GM04503 (cell line): Measurements from ENCODE around the gene ARHGEF4.

ENCODE experiments used
- DNase-seq: peaks from one replicate; pipeline ENCODE4 v3.0.0-alpha.2; 2012; ENCODE audit warnings: low read depth

The ARHGEF4 gene

GRCh38 chr2:131085646-131086045 is 248.9 kb downstream of the ARHGEF4 start:
- DNase-seq = no peak

- no peak for DNase-seq
Measured at GRCh38 chr2:131092458-131093005, 255.8 kb downstream of the ARHGEF4 start.

GRCh38 chr2:131093006-131093695 is 256.4 kb downstream of the ARHGEF4 start, which contains the start of gene FAM168B:
Gene FAM168B, minus strand, starts transcription at chr2:131093460. Its CDS starts 10,814 bp downstream, at chr2:131082646.
- peak; percentile 47 for DNase-seq

- no peak for DNase-seq
Measured at GRCh38 chr2:131093696-131094462, 257.2 kb downstream of the ARHGEF4 start.

GRCh38 chr2:131094463-131095281 is 258.0 kb downstream of the ARHGEF4 start:
- no peak for DNase-seq
